Body of pancreas (tissue), 4 donors: Measurements from ENCODE around the gene TTC28.

Source experiments
- CTCF ChIP-seq, 7 experiments: fragments of 450-650 bp in 4 of 7; fragments of 200-600 bp in 3 of 7; sonication (generic) in 3 of 7; IDR thresholded peaks; one replicate each; pipeline ENCODE4 v1.5.1; 2016 to 2019; ENCODE audit warnings: antibody characterized with exemption in 7 of 7
- POLR2A ChIP-seq, 3 donors: fragments of 450-650 bp; IDR thresholded peaks; one replicate each; pipeline ENCODE4 v1.6.1; 2016; ENCODE audit warnings: antibody characterized with exemption in 3 of 3, mild to moderate bottlenecking in 2 of 3

DNA sequence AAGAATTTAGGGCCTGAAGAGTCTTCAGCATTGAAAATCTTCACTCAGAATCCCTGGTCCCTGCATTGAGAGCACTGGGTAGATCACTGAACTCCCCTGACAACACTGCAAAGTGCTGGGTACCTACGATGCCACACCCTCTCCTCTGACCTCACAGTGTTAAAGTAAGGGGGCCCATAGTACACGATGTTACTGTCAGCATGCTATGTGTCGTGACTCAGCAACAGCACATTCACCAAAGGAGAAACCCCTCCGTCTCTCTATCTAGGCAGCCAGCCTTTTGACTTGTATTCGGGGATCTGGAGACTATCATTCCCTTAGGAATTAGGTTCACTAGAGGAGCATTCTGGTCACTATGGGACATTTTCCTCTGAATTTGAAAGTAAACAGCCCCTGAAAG is 693.2 kb downstream of the TTC28 start:
- TF ChIP-seq CTCF (IDR thresholded peaks at IDR 0.05) = no peak
- no peak for TF ChIP-seq POLR2A (IDR thresholded peaks at IDR 0.05)
